Fibroblast of skin of abdomen (primary cell): ENCODE data around the gene CCL22.
A peak's percentile ranks its signal among the peaks of the same experiment; 100 is the strongest.

Source experiments
- DNase-seq: peaks from one replicate; pipeline ENCODE4 v3.0.0-alpha.2; 2013

The CCL22 gene

GRCh38 chr16:57377080-57377841 lies 18.7 kb downstream of the CCL22 start:
- peak; percentile 4 for DNase-seq

- no peak for DNase-seq
These were observed 21.0 kb downstream of the CCL22 start for GRCh38 chr16:57379579-57379978.

- DNase-seq = no peak
These were observed 22.3 kb downstream of the CCL22 start for GRCh38 chr16:57380671-57381462.

- DNase-seq = no peak
These were observed 23.4 kb downstream of the CCL22 start for GRCh38 chr16:57381791-57382534.

GRCh38 chr16:57382535-57383275 lies 24.1 kb downstream of the CCL22 start:
- DNase-seq = no peak

- DNase-seq = peak; percentile 62
These were observed 25.0 kb downstream of the CCL22 start for GRCh38 chr16:57383276-57384247.

GRCh38 chr16:57384248-57385070 lies 25.9 kb downstream of the CCL22 start:
- DNase-seq = no peak

GRCh38 chr16:57385083-57385482 lies 26.5 kb downstream of the CCL22 start:
- DNase-seq = no peak

GRCh38 chr16:57386381-57386951 lies 27.9 kb downstream of the CCL22 start:
- peak; percentile 50 for DNase-seq

- DNase-seq = no peak
These were observed 29.2 kb downstream of the CCL22 start for GRCh38 chr16:57387598-57388354.

- DNase-seq = no peak
These were observed 29.9 kb downstream of the CCL22 start for GRCh38 chr16:57388359-57389086.

GRCh38 chr16:57389087-57389468 lies 30.5 kb downstream of the CCL22 start:
- DNase-seq = no peak

- DNase-seq = no peak
These were observed 32.2 kb downstream of the CCL22 start for GRCh38 chr16:57390636-57391295.

GRCh38 chr16:57391300-57391699 lies 32.7 kb downstream of the CCL22 start:
- no peak for DNase-seq

- no peak for DNase-seq
These were observed 33.1 kb downstream of the CCL22 start for GRCh38 chr16:57391708-57392107.

- DNase-seq = no peak
These were observed 34.1 kb downstream of the CCL22 start for GRCh38 chr16:57392694-57393093.

- no peak for DNase-seq
These were observed 35.9 kb downstream of the CCL22 start for GRCh38 chr16:57394444-57394843.

GRCh38 chr16:57395026-57395425 lies 36.4 kb downstream of the CCL22 start:
- DNase-seq = no peak
